GM06990 (cell line): ENCODE data around the gene AANAT.

Experiments
- DNase-seq: peaks from one replicate; pipeline ENCODE4 v3.0.0-alpha.2; 2011; ENCODE audit not compliant: insufficient read length; ENCODE audit errors: extremely low read depth
- H3K27me3 ChIP-seq: replicated peaks from 2 replicates; pipeline ENCODE4 v1.6.0; 2011; ENCODE audit warnings: low read length; ENCODE audit not compliant: control insufficient read depth, insufficient read depth
- H3K36me3 ChIP-seq: 2 replicates; pipeline ENCODE4 v1.5.1; 2011; ENCODE audit warnings: low read length; ENCODE audit not compliant: control insufficient read depth, insufficient read depth
- H3K4me3 ChIP-seq: replicated peaks from 2 replicates; pipeline ENCODE4 v1.5.1; 2011; ENCODE audit warnings: low read depth, mild to moderate bottlenecking, control low read depth, low read length
- TF ChIP-seq, protein P1 (sequence below): IDR thresholded peaks from 2 replicates; pipeline ENCODE4 v1.5.1; 2011; ENCODE audit warnings: low read length, control low read depth, mild to moderate bottlenecking, inconsistent platforms; ENCODE audit not compliant: insufficient read depth, poor library complexity, severe bottlenecking

AANAT gene

DNA sequence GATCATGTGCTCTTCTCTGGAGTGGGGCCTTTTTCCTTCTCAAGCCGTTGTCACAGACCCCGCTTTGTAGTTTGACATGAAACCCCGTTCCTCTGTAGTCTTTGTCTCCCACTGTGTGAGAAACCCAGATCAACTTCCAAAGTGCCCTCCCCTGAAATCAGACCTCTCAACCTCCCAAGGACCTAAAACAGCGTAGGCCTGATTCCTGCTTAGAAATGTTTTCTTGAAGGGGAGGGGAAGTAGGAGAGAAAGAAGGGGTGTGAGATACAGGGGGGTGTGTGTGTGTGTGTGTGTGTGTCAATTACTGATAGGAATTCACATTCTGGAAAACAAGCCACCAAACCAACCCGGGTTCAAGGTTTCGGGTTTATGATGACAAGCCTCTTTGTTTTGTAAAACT lies 15.9 kb upstream of the AANAT start:
- Histone ChIP-seq H3K27me3 (no peaks in the 10 kb centered on the region), H3K36me3 (no peaks in the 10 kb centered on the region), H3K4me3 (peak overlapping the region; percentile 81)
- no peak for DNase-seq
- TF ChIP-seq, protein P1, sequence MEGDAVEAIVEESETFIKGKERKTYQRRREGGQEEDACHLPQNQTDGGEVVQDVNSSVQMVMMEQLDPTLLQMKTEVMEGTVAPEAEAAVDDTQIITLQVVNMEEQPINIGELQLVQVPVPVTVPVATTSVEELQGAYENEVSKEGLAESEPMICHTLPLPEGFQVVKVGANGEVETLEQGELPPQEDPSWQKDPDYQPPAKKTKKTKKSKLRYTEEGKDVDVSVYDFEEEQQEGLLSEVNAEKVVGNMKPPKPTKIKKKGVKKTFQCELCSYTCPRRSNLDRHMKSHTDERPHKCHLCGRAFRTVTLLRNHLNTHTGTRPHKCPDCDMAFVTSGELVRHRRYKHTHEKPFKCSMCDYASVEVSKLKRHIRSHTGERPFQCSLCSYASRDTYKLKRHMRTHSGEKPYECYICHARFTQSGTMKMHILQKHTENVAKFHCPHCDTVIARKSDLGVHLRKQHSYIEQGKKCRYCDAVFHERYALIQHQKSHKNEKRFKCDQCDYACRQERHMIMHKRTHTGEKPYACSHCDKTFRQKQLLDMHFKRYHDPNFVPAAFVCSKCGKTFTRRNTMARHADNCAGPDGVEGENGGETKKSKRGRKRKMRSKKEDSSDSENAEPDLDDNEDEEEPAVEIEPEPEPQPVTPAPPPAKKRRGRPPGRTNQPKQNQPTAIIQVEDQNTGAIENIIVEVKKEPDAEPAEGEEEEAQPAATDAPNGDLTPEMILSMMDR, result no peak

DNA sequence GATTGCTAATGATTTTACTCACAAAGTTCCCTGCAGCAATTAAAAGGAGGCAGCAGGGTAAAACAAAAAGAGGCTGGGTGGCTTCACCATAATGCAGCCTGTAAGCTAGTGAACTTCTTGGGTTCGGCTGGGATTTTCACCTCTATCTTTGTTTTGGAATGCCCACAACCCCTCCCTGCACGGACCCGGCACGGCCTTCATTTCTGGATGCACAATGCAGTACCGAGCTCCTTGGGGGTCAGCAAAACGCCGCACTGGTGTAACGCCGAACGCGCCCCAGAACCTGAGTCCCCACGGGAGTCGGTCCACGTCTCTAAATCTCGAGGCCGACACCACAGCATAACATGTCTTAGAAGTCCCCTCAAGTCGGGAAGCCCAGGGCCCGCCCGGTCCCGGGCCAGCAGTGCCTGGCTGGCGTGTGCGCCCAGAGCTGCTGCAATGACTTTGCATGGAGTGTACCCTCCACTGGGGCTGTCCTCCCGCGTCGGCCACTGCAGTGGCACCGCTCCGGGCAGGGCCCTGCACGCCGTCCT lies 15.2 kb upstream of the AANAT start:
- no peak for DNase-seq
- no peaks in the 10 kb centered on the region for H3K36me3 ChIP-seq
- TF ChIP-seq, protein P1, result no peak
- H3K27me3 ChIP-seq, result no peaks in the 10 kb centered on the region
- H3K4me3 ChIP-seq, result peak overlapping the region; percentile 81

DNA sequence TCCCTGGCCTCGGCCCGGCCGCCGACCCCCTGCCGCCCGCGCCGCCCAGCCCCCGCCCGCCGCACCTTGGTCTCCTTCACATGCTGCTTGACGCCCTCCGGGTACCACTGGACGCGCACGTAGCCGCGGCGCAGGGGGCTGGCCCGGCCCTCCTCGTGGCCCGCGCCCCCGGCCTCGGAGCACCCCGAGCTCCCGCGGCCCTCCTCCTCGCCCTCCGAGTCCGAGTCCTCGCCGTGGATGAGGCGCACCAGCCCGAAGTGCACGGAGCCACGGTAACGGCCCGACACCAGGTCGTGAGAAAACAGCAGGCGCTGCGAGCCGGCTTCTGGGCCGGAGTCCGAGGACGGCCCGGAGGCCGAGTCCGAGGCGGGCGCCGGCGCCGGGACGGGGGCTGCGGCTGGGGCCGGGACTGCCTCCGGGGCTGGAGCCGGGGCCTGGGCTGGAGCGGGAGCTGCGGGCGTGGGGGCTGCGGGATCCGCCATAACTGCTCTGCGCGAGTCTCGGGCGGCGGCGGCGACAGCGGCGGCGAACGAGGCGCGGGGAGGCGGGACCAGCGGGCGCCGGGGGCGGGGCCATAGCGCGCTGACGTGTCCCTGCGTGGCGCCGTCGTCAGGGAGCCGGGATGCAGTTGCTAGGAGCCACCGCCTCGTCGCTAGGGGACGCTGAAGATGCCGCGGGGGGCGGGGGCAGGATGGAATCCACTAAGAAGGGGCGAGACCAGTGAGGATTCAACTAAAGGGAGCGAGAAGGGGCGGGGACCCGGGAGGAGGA lies 14.6 kb upstream of the AANAT start, which contains the start of gene UBE2O:
Gene UBE2O, minus strand, starts transcription at position 493 of the 771 bp plus-strand sequence. Its CDS starts 11 bp downstream, at position 482.
- peak; percentile 89 for DNase-seq
- Histone ChIP-seq H3K36me3 (no peaks in the 10 kb centered on the region), H3K4me3 (peak within 1 kb of the TSS; percentile 81), H3K27me3 (no peaks in the 10 kb centered on the region)
- TF ChIP-seq, protein P1, result peak; percentile 66

DNA sequence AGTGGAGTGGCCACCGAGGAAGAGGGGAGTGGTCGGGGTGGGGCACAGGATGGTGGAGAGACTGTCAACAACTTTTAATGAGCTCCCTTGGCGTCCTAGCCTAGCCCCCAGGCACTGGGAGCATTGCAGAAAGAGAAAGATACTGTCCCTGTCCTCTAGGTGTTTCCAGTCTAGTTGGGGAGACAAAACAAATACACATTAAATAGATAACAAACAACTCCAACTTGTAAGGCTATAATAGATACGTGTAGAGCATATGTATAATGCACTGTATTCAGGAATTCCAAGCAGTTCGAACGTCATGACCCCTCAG lies 14.0 kb upstream of the AANAT start:
- H3K36me3 ChIP-seq, result no peaks in the 10 kb centered on the region
- H3K4me3 ChIP-seq, result no peak overlapping the region; the same call in 1 of the 2 replicates
- TF ChIP-seq, protein P1, result no peak
- H3K27me3 ChIP-seq, result no peaks in the 10 kb centered on the region
- DNase-seq, result no peak

DNA sequence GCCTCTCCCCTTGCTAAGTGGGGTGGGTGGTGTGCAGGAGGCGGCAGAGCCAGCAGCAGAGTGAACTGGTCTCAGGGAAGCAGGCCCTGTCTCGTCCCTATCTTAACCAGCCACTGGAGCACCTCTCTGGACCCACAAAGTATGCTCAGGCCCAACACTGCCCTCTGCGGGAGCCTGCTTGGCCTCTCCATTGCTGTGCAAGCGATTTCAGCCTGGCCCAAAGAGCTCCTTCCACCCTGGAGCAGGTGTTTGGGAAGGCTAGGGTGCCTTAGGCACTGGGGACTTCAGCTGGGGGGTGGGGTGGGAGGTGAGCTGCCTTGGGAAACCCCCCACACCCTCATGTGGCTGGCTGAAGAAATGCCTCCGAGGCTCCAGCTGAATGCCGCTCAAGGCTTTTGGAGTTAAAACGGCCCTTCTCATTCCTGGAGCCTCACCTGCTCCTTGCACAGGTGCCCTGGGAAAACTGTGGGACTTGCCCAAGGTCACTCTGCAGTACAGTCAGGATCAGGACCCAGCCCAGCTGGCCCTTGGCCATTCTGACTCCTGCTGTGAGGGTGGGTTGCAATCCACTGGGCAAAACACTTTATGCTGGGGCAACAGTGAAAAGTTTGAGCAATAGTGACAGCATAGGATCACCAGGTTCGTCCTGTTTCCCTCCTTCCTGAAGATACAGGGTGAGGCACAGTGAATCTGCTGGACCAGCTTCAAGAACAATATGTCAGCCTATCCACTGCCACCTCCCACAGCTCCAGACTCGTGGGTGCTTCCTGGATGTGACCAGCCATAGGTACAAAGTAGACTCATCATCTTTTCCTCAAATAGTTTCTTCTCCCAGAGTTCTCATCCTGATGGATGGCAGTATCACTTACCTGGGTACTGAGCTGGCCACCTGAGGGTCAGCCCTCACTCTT lies 8.6 kb upstream of the AANAT start:
- Histone ChIP-seq H3K36me3 (no peaks in the 10 kb centered on the region), H3K27me3 (no peaks in the 10 kb centered on the region), H3K4me3 (no peak overlapping the region)
- TF ChIP-seq, protein P1, result peak; percentile 83
- DNase-seq, result no peak
